HuH-7.5 (cell line): ENCODE results near the gene ACER2.

Experiments
- DNase-seq: peaks from one replicate; pipeline ENCODE4 v3.0.0; 2011; ENCODE audit warnings: low spot score

ACER2 gene

GRCh38 chr9:19456426-19456825, 47.6 kb downstream of the ACER2 start:
- DNase-seq: no peak

DNA sequence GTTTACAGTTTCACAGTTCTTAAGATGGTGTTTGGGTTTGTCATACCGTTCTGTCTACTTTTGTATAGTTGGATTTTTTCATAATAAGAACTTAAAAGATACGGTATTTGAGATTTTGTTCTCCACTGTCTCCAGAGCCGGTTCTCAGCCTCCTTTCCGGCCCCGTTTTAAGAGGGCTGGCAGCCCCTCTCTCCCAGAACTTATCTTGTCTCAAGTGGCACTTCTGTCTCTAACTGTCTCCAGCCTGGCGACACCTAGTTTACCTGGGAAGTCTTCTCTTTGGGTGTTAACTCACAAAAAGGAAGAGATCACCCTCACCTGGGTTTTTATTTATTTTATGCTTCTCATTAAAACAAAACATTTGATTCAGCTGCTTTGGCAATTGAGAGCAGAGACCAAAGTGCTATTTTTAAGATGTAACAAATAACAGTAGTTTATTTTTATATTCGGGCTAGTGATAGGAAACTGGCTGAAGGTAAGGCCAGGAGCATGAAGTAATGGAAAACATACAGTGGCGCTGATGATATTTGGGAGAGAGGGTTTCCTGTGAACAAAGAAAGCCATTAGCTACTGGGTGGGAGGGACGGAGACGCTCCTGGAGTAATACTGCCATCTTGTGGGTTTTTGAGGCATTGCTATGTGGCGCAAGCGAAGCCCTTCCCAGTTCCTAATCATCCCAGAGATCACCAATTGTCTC, 48.3 kb downstream of the ACER2 start:
- peak; percentile 73 for DNase-seq

DNA sequence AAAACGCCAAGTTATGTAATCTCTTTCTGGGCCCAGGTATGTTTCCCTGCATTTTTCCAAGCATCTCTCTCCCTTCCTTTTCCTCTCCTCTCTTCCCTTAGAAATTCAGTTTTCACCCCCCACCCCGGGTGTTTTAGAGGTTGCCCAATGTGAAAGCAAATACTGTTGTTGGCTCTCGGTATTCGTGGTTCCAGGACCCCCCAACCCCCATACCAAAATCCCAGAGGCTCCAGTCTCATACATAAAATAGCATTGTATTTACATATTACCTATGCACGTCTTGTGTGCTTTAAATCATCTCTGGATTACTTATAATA, 48.8 kb downstream of the ACER2 start:
- no peak for DNase-seq

DNA sequence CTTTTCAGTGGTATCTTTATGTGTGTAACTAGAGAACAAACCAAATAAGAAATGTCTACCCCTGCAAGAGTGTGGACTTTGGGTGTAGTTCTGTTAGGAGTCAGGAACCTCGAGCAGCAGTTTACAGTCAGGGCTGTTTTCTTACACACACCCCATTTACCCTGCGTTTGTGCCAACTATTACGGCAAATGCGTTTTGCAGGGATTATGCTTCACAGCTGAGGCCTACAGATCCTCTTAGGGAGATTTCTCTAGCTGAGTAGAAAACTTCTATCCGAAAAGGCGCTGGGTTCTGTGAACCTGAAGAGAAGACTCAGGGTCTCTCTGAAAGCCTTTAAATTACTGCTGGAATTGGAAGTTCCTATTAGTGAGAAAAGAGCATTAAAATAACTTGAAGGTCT, 51.4 kb downstream of the ACER2 start:
- DNase-seq: no peak

DNA sequence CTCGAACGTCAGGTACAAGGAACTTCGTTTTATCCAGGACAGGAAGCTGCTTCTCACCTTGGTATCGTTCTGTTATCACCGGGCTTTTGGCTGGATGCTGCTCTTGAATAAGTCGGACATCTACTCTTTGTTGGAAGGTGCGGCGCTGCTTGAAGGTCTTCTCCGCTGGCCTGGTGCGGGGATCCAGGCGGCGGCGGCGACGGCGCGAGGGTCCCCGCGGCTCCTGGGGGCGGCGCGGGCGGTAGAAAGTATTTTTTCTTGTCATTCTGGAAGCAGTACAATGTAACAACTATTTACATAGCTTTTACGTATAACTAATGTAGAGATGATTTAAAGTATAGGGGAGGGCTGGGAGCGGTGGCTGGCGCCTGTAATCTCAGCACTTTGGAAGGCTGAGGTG, 52.3 kb downstream of the ACER2 start:
- no peak for DNase-seq

GRCh38 chr9:19464061-19464763, 55.4 kb downstream of the ACER2 start:
- DNase-seq: no peak

- peak; percentile 91 for DNase-seq
These were observed 56.2 kb downstream of the ACER2 start for GRCh38 chr9:19464764-19465585.

DNA sequence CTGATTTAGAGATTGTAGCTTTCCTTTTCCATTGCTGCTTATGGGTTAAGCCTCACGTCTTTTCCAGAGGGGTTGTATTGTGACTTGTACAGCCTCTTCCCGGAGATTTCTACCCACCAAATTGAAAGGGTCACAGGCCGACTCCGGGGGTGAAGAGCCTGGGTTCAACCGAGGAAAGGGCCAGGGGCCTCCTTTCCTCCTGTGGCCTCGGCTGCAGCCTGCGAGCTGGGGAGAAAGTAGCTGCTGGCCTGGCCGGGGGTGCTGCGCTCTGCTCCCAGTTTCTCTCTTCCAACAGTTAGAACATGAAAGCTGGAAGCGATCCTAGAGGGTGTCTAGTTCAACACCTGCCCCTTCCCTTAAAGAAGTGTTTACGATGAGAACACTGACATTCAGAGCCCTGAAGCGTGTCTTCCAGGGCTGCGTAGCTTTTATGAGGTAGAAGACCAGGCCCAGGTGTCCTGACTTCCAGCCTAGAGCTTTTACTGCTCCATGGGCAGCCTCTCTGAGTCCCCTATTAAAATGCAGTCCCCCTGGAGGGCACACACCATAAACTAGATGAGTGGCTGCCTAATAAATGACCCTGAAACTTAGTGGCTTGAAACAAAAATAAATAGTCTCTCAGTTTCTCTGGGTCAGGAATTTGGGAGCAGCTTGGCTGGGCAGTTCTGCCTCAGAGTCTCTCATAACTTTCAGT, 56.9 kb downstream of the ACER2 start:
- no peak for DNase-seq

DNA sequence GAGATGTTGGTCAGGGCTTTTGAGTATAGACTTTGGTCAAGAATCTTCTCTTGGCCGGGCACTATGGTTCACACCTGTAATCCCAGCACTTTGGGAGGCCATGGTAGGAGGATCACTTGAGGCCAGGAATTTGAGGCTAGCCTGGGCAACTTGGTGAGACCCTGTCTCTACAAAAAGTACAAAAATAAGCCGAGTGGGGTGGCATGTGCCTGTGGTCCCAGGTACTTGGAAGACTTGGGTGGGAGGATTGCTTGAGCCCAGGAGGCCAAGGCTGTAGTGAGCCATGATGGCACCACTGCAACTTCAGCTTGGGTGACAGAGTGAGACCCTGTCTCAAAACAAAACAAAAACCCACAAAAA, 57.5 kb downstream of the ACER2 start:
- no peak for DNase-seq

- no peak for DNase-seq
These were observed 60.5 kb downstream of the ACER2 start for GRCh38 chr9:19469271-19469670.

- DNase-seq: no peak
These were observed 61.8 kb downstream of the ACER2 start for GRCh38 chr9:19470567-19470966.

DNA sequence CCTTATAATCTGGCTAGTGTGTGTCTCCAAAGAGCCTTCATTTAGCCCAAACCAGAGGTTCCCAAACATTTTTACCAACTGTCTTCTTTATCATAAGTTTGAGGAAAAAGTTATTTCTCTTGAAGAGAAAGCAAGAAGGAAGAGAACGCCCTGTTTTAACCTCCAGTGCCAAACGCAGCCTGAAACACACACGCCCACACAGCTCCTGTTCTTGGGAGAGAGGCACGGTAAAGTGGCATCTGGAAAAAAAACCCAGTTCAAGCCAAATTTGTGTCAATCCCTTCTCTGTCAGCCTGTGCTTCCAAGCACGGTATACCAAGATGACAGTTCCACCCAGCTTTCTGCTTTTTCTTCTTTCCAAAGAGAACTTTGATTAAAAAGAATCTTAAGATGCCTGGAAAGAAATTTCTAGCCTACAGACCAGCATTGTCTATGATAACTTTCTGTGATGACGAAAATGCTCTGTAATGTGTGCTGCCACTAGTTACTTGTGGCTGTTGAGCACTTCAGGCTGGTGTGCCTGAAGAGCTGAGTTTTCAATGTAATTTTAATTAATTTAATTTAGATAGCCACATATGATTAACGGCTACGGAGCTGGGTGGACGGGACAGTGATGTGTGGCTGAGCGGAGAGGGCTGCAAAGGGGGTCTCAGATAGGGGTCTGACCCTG, 62.3 kb downstream of the ACER2 start:
- DNase-seq: no peak

DNA sequence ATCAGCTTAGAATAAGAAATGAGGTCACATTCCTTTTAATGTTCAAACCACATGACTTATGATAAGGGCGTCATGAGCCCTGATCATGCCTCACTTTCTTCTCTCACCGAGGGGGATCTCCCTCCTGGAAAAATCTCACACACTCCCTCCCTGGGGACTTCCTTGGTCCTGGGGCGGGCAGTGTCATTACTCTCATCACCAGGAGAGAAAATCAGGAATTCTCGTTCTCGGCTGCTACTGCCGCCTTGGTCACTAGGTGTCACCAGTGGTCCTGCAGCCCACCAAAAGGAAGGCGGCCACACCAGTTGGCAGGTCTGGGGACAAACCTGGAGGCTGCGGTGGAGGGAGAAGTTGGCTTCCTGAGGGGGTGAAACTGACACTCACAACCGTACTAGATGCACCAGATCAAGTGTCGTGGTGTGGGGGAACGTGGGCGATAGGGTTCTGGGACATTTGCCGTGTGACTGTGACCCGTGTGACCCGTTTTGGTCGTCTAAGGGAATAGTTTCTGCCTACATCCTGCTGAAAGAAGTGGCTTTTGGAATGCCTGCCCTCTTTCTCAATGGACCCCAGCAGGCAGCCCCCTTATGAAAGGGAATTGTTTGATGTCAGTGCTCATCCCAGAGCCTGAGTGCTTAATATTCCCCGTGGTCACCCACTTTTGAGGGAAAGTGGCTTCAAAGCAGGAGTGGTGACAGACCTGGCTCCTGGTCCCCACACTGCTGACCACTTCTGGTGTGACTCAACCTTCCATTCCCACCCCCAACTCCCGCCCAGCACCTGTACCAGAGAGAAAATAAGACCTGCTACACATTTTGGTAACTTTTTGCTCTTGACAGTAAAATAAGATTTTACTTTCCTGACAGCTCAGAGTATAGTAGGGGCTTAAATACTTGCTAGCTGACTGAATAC, 63.2 kb downstream of the ACER2 start:
- peak; percentile 51 for DNase-seq

GRCh38 chr9:19473605-19474004, 64.8 kb downstream of the ACER2 start:
- DNase-seq: no peak

DNA sequence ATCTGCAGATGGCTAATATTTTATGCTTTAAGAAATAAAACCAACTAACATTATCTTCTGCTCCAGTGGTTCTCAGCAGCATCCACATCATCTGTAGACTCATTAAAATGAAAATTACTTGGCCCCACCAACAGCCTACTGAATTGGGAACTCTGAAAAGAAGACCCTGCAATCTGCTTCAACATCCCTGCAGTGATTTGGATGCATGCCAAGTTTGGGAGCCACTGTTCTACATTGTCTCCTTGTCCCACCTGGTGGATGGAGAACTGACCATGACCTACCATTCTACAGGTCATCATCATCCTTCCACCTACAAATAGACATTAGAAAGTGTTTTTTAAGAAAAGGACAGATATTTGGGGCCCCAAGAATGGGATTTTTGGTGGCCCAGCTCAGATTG, 71.1 kb downstream of the ACER2 start:
- DNase-seq: no peak

DNA sequence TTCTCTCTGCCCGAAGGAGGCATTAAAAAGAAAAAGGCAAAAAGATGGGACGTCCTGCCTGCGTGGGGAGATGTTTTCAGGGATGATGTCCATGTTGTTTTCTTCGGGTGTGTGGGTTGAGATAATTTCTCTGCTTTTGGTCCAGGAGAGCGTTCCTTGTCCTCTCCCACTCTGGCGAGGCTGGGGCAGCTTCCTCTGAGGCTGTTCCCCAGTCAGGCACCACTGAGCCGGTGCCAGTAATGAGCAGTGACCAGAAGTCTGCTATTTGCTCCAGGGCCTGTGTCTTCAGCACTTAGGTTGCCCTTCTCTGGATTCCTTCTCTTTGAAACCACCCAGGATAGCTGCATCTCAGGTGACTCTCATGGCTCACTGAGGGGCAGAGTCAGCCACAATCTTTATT, 71.5 kb downstream of the ACER2 start:
- DNase-seq: no peak

- DNase-seq: no peak
These were observed 72.5 kb downstream of the ACER2 start for GRCh38 chr9:19481121-19481870.

GRCh38 chr9:19481971-19482404, 73.2 kb downstream of the ACER2 start:
- DNase-seq: no peak

GRCh38 chr9:19484699-19485098, 75.9 kb downstream of the ACER2 start:
- DNase-seq: no peak

DNA sequence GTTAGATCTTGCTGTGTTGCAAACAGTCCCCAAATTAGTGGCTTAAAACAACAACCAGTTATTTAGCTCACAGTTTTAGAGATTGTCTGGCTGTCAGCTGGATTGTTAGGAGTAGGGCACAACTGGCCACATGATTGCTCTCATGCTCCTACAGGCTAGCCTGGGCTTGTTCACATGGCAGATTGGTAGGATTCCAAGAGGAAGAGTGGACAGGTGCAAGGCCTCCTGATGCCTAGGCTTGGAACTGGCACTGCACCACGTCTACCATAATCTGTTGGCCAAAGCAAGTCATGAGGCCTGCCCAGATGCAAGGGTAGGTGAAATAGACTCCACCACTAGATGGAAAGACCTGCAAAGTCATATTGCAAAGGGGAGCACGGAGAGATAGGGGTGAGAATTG, 76.4 kb downstream of the ACER2 start:
- DNase-seq: no peak
